Naive thymus-derived CD8-positive, alpha-beta T cell (primary cell): ENCODE data around the gene ASB1. TPM values are rescaled to one million over a fixed set of nuclear protein-coding genes. Genes with fewer than 3 reads are reported as not detected.

Experiments used
- ATAC-seq, 2 donors: fragments of 150-1000 bp; cut with Tn5 transposase in 1 of 2; sonication (Bioruptor Pico), chemical (Tn5 transposase) in 1 of 2; 1 replicate in 1 of 2; 2 replicates in 1 of 2; pipeline ENCODE4 v1.10.0; 2021; ENCODE audit warnings: mild to moderate bottlenecking in 2 of 2, moderate library complexity in 2 of 2
- POLR2A ChIA-PET: fragments of 350-600 bp; sonication (Branson Sonifier 250); formaldehyde crosslinking; loops from one replicate; lab custom pipeline; 2021; ENCODE audit warnings: antibody characterized with exemption; lab: Charles Lee
- DNase-seq, 10 donors: peaks; one replicate each; pipeline versions ENCODE4 v3.0.0 to v3.0.0-alpha.2; 2020 to 2022
- H3K27ac Mint-ChIP-seq, 10 donors: one replicate each; pipeline ENCODE4 v1.8.0; 2020 to 2022; ENCODE audit warnings: mild to moderate bottlenecking in 10 of 10, mixed read lengths in 10 of 10, moderate library complexity in 4 of 10, inconsistent platforms in 1 of 10
- H3K27me3 Mint-ChIP-seq, 5 donors: one replicate each; pipeline ENCODE4 v1.8.0; 2021 to 2022; ENCODE audit warnings: mixed read lengths in 5 of 5
- H3K36me3 Mint-ChIP-seq, 3 donors: one replicate each; pipeline ENCODE4 v1.8.0; 2020 to 2022; ENCODE audit warnings: mixed read lengths in 3 of 3, mild to moderate bottlenecking in 2 of 3, inconsistent platforms in 1 of 3
- H3K4me1 Mint-ChIP-seq, 4 donors: one replicate each; pipeline ENCODE4 v1.8.0; 2021 to 2022; ENCODE audit warnings: mixed read lengths in 4 of 4
- H3K4me3 Mint-ChIP-seq, 10 donors: one replicate each; pipeline ENCODE4 v1.8.0; 2020 to 2022; ENCODE audit warnings: mild to moderate bottlenecking in 10 of 10, mixed read lengths in 10 of 10, moderate library complexity in 6 of 10, inconsistent platforms in 1 of 10
- H3K9me3 Mint-ChIP-seq, 9 donors: one replicate each; pipeline ENCODE4 v1.8.0; 2020 to 2022; ENCODE audit warnings: mixed read lengths in 9 of 9, mild to moderate bottlenecking in 3 of 9, inconsistent platforms in 1 of 9, moderate library complexity in 1 of 9
- polyA plus RNA-seq, 3 donors: library from polyadenylated mRNA; unstranded; fragments of 300-500 nt; fragmentation: Illumina TruSeq; gene quantifications; one replicate each; pipeline ENCODE4 v1.2.3, GENCODE V29; 2021
- total RNA-seq, 8 experiments: library from RNA in 2 of 8; stranded (reverse) in 2 of 8; gene quantifications; one replicate each; pipeline ENCODE4 v1.2.3 and lab custom pipeline; 2021 to 2026

ASB1 gene
- total RNA-seq: 10 to 100 TPM; 53.3 TPM
- polyA plus RNA-seq: 10 to 100 TPM; 23.3 to 35.7 (median 26.1) TPM
- total RNA-seq (lab: John Stamatoyannopoulos, UW): 33.0 to 75.0 (median 65.2) reads per million in 6 experiments

GRCh38 chr2:238426568-238427434 is at the start of gene ASB1:
ASB1 (plus strand) TSS chr2:238426927; CDS start chr2:238427071, 144 bp downstream.
- Mint-ChIP-seq H3K4me1 (peaks cover 23 to 56% (median 52%) of the 10 kb centered on the region in 4 donors), H3K4me3 (peak within 1 kb of the TSS; percentile 86 to 95 (median 92)), H3K9me3 (no peaks in the 10 kb centered on the region), H3K27me3 (no peaks in the 10 kb centered on the region), H3K36me3 (peaks cover 6 to 20% (median 14%) of the 10 kb centered on the region in 3 donors), H3K27ac (peak within 1 kb of the TSS; percentile 92 to 98 (median 96))
- POLR2A ChIA-PET: interaction anchor here (1.0 to 1.4 kb wide), 3 partner anchors 11 to 137 kb away, joined by 4 to 6 read pairs (median 5); no protein-coding TSS in a partner anchor
- DNase-seq: peak; percentile 69 to 89 (median 82)
- peak; percentile 80 to 81 for ATAC-seq

DNA sequence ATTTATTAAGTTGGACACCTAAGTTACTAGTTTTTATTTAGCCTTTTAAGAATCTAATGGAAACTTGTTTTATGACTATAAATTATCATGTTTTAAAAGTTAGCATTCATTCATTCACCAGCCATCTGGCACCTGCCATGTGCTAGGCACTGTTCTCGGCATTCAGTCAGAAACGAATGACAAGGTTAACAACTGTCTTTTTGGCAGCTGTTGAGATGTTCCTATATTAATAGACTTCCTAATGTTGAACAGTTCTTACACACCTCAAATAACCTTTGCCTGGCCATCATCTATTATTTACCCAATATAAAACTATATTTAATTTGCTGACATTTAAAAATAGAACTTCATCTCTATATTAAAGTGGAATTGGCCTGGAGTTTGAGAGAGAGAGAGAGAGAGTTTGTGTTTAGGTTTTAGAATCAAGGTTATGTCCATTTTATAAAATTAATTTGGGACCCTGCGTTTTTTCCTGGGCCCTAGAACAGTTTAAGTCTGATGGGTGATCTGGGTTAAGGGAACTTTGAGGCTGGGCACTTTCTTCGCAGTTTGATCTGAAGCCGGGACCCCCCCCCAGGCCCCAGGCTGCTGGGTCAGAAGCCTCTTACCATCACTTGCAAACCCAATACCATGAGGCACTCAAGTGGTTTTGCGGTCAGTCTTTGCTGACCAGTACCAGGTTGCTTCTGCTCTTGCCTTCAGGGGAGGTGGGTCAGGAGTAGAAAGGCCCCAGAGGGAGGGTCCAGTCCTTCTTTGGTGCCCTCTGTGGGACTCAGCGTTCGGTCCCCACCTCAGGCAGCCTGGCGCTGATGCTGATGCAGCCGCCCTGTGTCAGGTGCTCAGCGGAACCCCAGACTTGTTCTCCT is 48.3 kb upstream of the ASB1 start:
- peak overlapping the region in 2 of 10 donors; percentile 14 to 40 for H3K27ac Mint-ChIP-seq
- ATAC-seq (no peak), DNase-seq (no peak)
- POLR2A ChIA-PET: no interaction called here
- H3K36me3 Mint-ChIP-seq: peaks cover 4 to 15% (median 15%) of the 10 kb centered on the region in 3 donors
- peak overlapping the region in 1 of 10 donors; percentile 28 for H3K4me3 Mint-ChIP-seq
- no peaks in the 10 kb centered on the region for H3K9me3 Mint-ChIP-seq
- peaks cover 16 to 43% (median 32%) of the 10 kb centered on the region in 4 donors for H3K4me1 Mint-ChIP-seq
- peaks cover 0 to 1% (median 0%) of the 10 kb centered on the region in 5 donors for H3K27me3 Mint-ChIP-seq

DNA sequence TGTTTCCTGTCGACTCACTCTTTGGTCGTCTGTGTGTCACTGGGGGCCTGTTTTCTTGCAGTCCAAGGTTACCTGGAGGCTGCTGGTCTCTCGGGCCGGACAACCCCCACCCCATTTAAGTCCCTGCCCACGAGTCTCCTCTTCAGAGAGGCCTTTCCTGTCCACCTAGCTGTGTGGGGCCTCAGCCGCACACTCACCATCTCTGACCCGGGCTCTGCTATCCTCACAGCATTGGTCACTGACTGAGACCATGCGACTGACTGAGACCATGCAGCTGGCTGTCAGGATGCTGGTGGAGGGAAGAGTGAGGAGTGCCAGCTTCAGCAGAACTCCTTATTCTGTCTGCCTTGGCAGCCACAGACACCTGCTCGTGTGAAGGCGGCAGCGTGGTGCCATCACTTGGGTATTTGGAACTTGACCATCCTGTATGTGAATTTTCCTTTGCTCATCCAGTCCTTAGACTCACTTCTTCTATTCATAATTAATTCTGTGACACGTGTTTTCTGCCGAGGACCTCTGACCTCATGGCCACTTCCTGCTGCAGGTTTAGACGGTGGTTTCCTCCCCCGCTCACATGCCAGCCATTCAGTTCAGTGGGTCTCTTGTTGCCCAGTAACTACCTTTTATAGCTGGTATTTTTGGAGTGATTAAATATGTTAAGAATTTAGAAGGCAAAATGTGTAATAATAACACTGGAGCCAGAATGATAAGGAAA is 47.5 kb upstream of the ASB1 start:
- peak; percentile 66 to 75 for ATAC-seq
- Mint-ChIP-seq H3K27me3 (peaks cover 0 to 1% (median 0%) of the 10 kb centered on the region in 5 donors), H3K36me3 (peaks cover 4 to 18% (median 15%) of the 10 kb centered on the region in 3 donors), H3K4me1 (peaks cover 16 to 49% (median 32%) of the 10 kb centered on the region in 4 donors), H3K27ac (peak overlapping the region in 8 of 10 donors; percentile 16 to 82 (median 44)), H3K9me3 (no peaks in the 10 kb centered on the region), H3K4me3 (peak overlapping the region in 8 of 10 donors; percentile 8 to 71 (median 52))
- peak in 1 of 10 donors; percentile 5 for DNase-seq
- POLR2A ChIA-PET: no interaction called here

DNA sequence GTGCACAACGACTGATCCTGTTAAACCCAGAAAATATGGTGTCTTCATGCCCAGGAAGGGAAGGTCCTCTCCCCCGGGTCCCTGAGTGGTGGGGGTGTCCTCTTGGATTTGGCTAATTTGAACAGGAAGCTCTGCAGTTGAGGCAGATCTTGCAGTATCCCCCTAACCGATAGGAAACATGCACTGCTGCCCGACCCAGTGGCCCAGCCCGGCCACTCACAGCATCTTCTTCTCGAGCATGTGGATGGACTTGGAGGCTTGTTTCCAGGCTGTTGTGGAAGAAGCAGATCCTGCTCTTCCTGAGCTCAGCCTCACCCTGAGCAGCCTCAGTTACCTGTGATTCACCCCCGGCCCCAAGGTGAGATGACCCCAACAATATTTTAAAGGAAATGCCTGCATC is 46.4 kb upstream of the ASB1 start:
- POLR2A ChIA-PET: no interaction called here
- H3K36me3 Mint-ChIP-seq: peaks cover 4 to 18% (median 15%) of the 10 kb centered on the region in 3 donors
- no peak overlapping the region for H3K27ac Mint-ChIP-seq
- no peaks in the 10 kb centered on the region for H3K9me3 Mint-ChIP-seq
- peaks cover 16 to 49% (median 32%) of the 10 kb centered on the region in 4 donors for H3K4me1 Mint-ChIP-seq
- ATAC-seq (no peak), DNase-seq (no peak)
- H3K4me3 Mint-ChIP-seq: no peak overlapping the region
- H3K27me3 Mint-ChIP-seq: peaks cover 0 to 1% (median 0%) of the 10 kb centered on the region in 5 donors

- POLR2A ChIA-PET: no interaction called here
- H3K36me3 Mint-ChIP-seq: peaks cover 4 to 18% (median 15%) of the 10 kb centered on the region in 3 donors
- H3K27me3 Mint-ChIP-seq: peaks cover 0 to 1% (median 0%) of the 10 kb centered on the region in 5 donors
- H3K9me3 Mint-ChIP-seq: no peaks in the 10 kb centered on the region
- no peak overlapping the region for H3K4me3 Mint-ChIP-seq
- peaks cover 16 to 49% (median 32%) of the 10 kb centered on the region in 4 donors for H3K4me1 Mint-ChIP-seq
- DNase-seq: no peak
- H3K27ac Mint-ChIP-seq: no peak overlapping the region
- no peak for ATAC-seq
These were observed 45.9 kb upstream of the ASB1 start for GRCh38 chr2:238380785-238381184.

DNA sequence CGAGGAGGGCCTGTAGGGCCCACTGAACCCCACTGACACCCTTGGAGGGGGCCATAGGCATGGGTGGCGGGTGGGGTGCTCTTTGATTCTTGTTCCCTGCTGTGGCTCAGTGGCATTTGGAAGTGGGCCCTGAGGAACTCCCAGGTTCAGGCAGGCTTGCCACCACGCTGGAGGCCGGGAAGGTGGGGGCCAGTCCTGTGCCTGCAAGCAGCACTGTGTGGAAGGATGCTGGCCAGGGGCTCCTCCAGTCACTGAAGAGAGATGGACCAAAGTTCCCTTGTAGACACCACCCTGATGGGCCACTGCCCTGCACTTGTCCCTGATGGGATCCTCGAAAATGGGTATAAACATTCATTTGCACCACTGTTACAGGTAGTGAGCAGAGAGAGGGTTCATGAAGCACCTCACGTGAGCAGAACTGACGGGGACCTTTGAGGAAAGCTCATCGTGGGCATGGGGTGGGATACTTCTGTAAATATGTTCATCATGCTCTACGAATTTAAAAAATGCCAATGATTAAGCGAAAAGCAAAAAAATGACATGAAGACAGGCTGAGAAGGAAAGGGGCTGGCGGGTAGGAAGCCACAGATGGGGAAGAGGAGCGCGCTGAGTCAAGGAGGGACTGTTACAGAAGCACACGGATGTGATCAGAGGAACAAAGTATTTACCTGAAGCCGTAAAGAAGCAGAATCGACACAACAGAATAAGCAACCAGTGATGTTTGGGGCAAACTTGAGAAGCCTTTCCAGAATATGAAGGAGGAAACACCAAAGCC is 45.2 kb upstream of the ASB1 start:
- Mint-ChIP-seq H3K4me3 (peak overlapping the region in 1 of 10 donors; percentile 23), H3K27ac (peak overlapping the region in 5 of 10 donors; percentile 0 to 86 (median 23)), H3K27me3 (peaks cover 0 to 1% (median 0%) of the 10 kb centered on the region in 5 donors), H3K4me1 (peaks cover 18 to 49% (median 31%) of the 10 kb centered on the region in 4 donors), H3K36me3 (peaks cover 4 to 20% (median 15%) of the 10 kb centered on the region in 3 donors), H3K9me3 (no peaks in the 10 kb centered on the region)
- DNase-seq (no peak), ATAC-seq (no peak)
- POLR2A ChIA-PET: no interaction called here

DNA sequence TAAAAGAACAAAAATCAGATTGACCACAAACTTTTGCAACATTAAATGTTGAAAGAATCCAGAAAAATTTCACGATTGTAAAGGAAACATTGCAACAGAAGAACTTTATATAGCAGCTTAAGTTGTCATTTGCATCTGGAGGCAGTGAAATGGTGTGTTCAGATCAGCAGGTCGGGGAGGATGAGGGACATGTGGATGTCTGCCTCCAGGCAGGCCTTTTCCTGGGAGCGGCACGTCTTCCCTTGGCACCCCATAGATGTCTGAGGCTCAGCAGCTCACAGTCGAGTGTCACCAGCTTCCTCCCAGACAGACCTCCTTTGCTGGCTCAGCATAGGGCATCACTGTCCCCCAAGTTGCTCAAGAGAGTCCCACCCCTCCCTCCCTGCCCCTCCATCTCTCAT is 44.3 kb upstream of the ASB1 start:
- POLR2A ChIA-PET: no interaction called here
- DNase-seq: no peak
- peaks cover 4 to 20% (median 15%) of the 10 kb centered on the region in 3 donors for H3K36me3 Mint-ChIP-seq
- no peak for ATAC-seq
- peaks cover 16 to 45% (median 23%) of the 10 kb centered on the region in 4 donors for H3K4me1 Mint-ChIP-seq
- H3K27me3 Mint-ChIP-seq: peaks cover 0 to 1% (median 0%) of the 10 kb centered on the region in 5 donors
- no peak overlapping the region for H3K4me3 Mint-ChIP-seq
- H3K27ac Mint-ChIP-seq: no peak overlapping the region
- no peaks in the 10 kb centered on the region for H3K9me3 Mint-ChIP-seq

- H3K27ac Mint-ChIP-seq: peak overlapping the region in 2 of 10 donors; percentile 23 to 37
- H3K4me1 Mint-ChIP-seq: peaks cover 16 to 43% (median 21%) of the 10 kb centered on the region in 4 donors
- peaks cover 0 to 1% (median 0%) of the 10 kb centered on the region in 5 donors for H3K27me3 Mint-ChIP-seq
- H3K4me3 Mint-ChIP-seq: peak overlapping the region in 1 of 10 donors; percentile 10
- no peak for ATAC-seq
- DNase-seq: no peak
- no peaks in the 10 kb centered on the region for H3K9me3 Mint-ChIP-seq
- H3K36me3 Mint-ChIP-seq: peaks cover 4 to 20% (median 15%) of the 10 kb centered on the region in 3 donors
- POLR2A ChIA-PET: no interaction called here
These were observed 43.6 kb upstream of the ASB1 start for GRCh38 chr2:238383135-238383534.

GRCh38 chr2:238383743-238384380 is 42.9 kb upstream of the ASB1 start:
- POLR2A ChIA-PET: no interaction called here
- Mint-ChIP-seq H3K27ac (peak overlapping the region in 1 of 10 donors; percentile 43), H3K27me3 (peaks cover 0 to 1% (median 0%) of the 10 kb centered on the region in 5 donors), H3K9me3 (no peaks in the 10 kb centered on the region), H3K4me3 (peak overlapping the region in 1 of 10 donors; percentile 39), H3K4me1 (peaks cover 16 to 42% (median 21%) of the 10 kb centered on the region in 4 donors), H3K36me3 (peaks cover 4 to 20% (median 15%) of the 10 kb centered on the region in 3 donors)
- ATAC-seq (no peak), DNase-seq (no peak)

- Mint-ChIP-seq H3K4me1 (peaks cover 0 to 21% (median 4%) of the 10 kb centered on the region in 4 donors), H3K4me3 (no peak overlapping the region), H3K27ac (no peak overlapping the region), H3K27me3 (no peaks in the 10 kb centered on the region), H3K9me3 (no peaks in the 10 kb centered on the region), H3K36me3 (peaks cover 0 to 17% (median 11%) of the 10 kb centered on the region in 3 donors)
- no peak for DNase-seq
- ATAC-seq: no peak
- POLR2A ChIA-PET: no interaction called here
These were observed 39.4 kb upstream of the ASB1 start for GRCh38 chr2:238387332-238387731.

GRCh38 chr2:238388794-238389193 is 37.9 kb upstream of the ASB1 start:
- no peaks in the 10 kb centered on the region for H3K27me3 Mint-ChIP-seq
- H3K4me1 Mint-ChIP-seq: peaks cover 0 to 13% (median 2%) of the 10 kb centered on the region in 4 donors
- DNase-seq (no peak), ATAC-seq (no peak)
- H3K4me3 Mint-ChIP-seq: no peak overlapping the region
- H3K27ac Mint-ChIP-seq: no peak overlapping the region
- H3K9me3 Mint-ChIP-seq: no peaks in the 10 kb centered on the region
- POLR2A ChIA-PET: no interaction called here
- H3K36me3 Mint-ChIP-seq: peaks cover 0 to 6% (median 4%) of the 10 kb centered on the region in 3 donors
